GM10266 (cell line): ENCODE measurements around the gene CEP72.

ENCODE experiments used
- DNase-seq: peaks from one replicate; pipeline ENCODE4 v3.0.0; 2012; ENCODE audit errors: extremely low spot score
- TF ChIP-seq, protein P1 (sequence below): IDR thresholded peaks from 2 replicates; pipeline ENCODE4 v1.5.1; 2012; ENCODE audit warnings: mild to moderate bottlenecking, low read depth; ENCODE audit not compliant: control insufficient read depth, insufficient read depth; ENCODE audit errors: missing control alignments

Gene CEP72

GRCh38 chr5:636951-637350 is 24.8 kb downstream of the CEP72 start:
- no peak for DNase-seq
- TF ChIP-seq, protein P1, sequence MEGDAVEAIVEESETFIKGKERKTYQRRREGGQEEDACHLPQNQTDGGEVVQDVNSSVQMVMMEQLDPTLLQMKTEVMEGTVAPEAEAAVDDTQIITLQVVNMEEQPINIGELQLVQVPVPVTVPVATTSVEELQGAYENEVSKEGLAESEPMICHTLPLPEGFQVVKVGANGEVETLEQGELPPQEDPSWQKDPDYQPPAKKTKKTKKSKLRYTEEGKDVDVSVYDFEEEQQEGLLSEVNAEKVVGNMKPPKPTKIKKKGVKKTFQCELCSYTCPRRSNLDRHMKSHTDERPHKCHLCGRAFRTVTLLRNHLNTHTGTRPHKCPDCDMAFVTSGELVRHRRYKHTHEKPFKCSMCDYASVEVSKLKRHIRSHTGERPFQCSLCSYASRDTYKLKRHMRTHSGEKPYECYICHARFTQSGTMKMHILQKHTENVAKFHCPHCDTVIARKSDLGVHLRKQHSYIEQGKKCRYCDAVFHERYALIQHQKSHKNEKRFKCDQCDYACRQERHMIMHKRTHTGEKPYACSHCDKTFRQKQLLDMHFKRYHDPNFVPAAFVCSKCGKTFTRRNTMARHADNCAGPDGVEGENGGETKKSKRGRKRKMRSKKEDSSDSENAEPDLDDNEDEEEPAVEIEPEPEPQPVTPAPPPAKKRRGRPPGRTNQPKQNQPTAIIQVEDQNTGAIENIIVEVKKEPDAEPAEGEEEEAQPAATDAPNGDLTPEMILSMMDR, result no peak

DNA sequence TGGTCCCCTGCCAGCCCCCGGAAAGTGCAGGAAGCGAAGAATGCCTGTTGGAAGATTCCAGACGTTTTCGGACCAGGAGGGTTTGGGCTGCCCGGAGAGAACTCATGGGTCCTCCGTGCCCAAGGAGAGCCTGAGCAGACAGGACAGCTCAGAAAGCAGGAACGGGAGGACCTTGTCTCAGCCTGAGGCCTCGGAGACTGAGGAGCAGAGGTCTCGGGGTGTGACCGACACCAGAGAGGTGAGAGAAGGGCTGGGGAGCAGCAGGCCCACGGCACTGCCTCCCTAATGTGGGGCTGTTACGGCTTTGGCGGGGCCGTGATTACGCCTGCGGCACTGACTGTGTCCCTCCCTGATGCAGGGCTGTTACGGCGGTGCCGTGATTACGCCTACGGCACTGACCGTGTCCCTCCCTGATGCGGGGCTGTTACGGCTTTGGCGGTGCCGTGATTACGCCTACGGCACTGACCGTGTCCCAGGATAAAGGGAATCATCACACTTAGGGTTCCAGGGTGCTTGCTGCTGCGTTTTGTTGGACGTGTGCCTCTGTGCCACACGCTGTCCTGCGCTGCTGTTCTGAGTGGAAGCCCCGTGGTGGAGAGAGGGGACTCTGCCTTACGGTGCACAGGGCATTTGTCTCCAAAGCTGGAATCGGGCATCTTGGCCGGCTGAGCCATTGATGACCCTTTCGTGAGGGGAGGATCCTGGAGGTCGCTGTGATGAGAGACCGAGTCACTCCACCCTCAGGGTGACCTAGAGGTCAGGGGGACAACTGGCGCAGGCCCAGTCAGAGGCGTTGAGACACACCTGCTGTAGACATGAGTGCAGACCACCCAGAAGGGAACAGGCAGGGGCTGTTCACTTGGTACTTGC is 25.7 kb downstream of the CEP72 start:
- no peak for DNase-seq
- TF ChIP-seq, protein P1, result no peak

DNA sequence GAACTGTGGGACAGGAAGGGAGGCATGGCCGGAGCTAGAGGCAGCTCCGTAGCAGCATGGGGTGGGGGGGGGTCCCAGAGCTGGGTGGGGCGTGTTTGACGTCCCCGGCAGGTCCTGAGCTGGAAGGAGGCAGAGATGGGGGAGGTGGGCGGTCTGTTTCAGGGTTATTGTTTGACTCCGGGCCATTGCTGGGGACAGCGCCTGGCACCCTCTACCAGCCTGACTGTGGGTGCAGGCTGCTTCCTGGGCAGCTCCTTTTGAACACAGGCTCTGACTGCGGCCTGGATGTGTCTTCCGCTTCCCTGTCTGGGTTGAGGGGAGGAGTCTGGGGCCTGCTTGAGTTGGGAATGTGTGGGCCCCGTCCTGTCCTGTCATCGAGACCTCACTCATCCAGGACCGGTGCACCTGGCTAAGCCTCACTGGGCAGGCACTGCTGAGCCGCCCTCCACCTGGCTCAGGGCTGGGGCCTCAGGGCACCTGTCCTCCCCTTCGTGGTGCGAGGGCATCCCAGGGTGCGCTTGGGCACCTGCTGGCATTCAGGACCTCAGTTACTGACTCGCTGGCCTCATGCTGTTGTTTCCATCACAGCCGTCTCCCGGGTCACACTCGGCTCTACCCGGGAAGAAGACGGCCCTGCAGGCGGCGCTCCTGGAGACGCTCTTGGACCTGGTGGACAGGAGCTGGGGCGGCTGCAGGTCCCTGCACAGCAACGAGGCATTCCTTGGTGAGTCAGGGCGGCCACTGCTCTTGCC is 26.5 kb downstream of the CEP72 start:
- TF ChIP-seq, protein P1, result no peak
- no peak for DNase-seq

DNA sequence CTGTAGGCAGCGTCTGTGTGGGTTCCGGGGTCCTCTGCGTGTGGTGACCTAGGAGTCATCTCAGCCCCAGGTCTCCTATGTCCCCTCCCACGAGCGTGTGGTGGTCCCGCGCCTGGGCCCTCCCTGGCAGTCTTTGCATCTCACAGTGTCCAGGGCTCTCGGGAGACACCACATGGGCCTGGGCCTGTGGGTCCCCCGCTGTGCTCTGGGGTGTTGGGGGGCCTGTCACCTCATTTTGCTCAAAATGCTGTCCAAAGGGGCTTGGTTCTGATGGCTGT is 27.1 kb downstream of the CEP72 start:
- DNase-seq, result no peak
- TF ChIP-seq, protein P1, result no peak

GRCh38 chr5:639584-640213 is 27.6 kb downstream of the CEP72 start:
- TF ChIP-seq, protein P1, result no peak

GRCh38 chr5:640461-641330 is 28.6 kb downstream of the CEP72 start:
- TF ChIP-seq, protein P1, result no peak
- DNase-seq, result no peak

More at GRCh38 chr5:639584-640213, 27.6 kb downstream of the CEP72 start:
- no peak for DNase-seq
